ENCODE data around the gene MBTD1. TPM values are rescaled to one million over a fixed set of nuclear protein-coding genes. Genes with fewer than 3 reads are reported as not detected.
"Not testable (repeated sequence)": the region's sequence is repeated elsewhere in the genome, so short reads cannot be mapped to it uniquely, and the experiment has no call there.

MBTD1 gene
- 10 to 100 TPM; 20.9 to 26.7 (median 24.0) TPM for total RNA-seq

DNA sequence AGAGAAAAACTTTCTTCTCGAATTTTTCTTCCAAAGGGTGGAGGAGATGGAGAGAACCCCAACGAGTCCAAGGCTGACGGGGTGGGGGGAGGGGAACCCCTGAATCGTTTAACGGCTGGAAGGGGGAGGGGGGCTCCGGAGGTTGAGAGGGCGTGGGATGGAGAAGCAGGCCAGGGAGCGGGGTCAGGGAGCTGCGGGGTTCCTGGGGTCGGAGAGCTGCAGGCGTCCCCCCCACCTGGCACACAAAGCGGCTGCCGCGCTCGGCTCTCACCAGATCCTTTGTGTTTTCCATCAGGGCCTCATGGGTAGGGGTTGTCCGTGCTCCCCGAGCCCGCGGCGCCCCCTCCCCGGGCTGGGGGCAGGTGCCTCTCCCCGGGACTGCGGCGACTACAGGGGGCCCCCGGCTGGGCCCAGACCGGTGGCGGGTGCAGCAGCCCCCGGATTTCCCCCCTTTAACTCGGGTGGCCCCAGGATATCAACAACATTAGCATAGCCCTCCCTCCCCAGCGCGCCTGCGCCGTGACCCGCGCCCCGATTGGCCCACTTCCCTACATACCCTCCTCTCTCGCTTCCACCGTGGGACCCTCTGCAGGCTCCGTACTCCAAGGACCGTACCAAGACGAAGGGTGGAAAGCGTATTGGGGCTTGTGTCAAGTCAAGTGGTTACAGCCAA, at the start of gene MBTD1:
Gene MBTD1 (minus strand): TSS at position 486 of the 673 bp plus-strand sequence. CDS start 34,888 bp downstream, outside the sequence.
- peak; percentile 96 to 99 for DNase-seq (ENCODE audit: low spot score in 2 of 2)
- peak within 1 kb of the TSS; percentile 87 for H3K4me3 ChIP-seq (ENCODE audit: low read depth, poor library complexity, severe bottlenecking)
- 0 to 2% methylated on average over 36 to 41 of the region's 42 CpGs for WGBS, 2 donors
- no peak for TF ChIP-seq POLR2A (IDR thresholded peaks at IDR 0.05)
- no peak for TF ChIP-seq CTCF (IDR thresholded peaks at IDR 0.05)
- intact Hi-C loops (cut with DNase I; ENCODE audit: low total_unique reads): no loop called here

- intact Hi-C loops (cut with DNase I; ENCODE audit: low total_unique reads): no loop called here
- WGBS, 2 donors: 93% methylated on average over 9 of the region's 9 CpGs
- no peak for TF ChIP-seq CTCF (IDR thresholded peaks at IDR 0.05)
- no peak for TF ChIP-seq POLR2A (IDR thresholded peaks at IDR 0.05)
- H3K4me3 ChIP-seq (ENCODE audit: low read depth, poor library complexity, severe bottlenecking): no peak overlapping the region
- DNase-seq (ENCODE audit: low spot score in 2 of 2): no peak
Measured at GRCh38 chr17:51305182-51305581, 45.3 kb upstream of the MBTD1 start.

GRCh38 chr17:51299859-51300258, 40.0 kb upstream of the MBTD1 start:
- H3K4me3 ChIP-seq (ENCODE audit: low read depth, poor library complexity, severe bottlenecking): no peak overlapping the region
- 87 to 93% methylated on average over 4 of the region's 4 CpGs for WGBS, 2 donors

DNA sequence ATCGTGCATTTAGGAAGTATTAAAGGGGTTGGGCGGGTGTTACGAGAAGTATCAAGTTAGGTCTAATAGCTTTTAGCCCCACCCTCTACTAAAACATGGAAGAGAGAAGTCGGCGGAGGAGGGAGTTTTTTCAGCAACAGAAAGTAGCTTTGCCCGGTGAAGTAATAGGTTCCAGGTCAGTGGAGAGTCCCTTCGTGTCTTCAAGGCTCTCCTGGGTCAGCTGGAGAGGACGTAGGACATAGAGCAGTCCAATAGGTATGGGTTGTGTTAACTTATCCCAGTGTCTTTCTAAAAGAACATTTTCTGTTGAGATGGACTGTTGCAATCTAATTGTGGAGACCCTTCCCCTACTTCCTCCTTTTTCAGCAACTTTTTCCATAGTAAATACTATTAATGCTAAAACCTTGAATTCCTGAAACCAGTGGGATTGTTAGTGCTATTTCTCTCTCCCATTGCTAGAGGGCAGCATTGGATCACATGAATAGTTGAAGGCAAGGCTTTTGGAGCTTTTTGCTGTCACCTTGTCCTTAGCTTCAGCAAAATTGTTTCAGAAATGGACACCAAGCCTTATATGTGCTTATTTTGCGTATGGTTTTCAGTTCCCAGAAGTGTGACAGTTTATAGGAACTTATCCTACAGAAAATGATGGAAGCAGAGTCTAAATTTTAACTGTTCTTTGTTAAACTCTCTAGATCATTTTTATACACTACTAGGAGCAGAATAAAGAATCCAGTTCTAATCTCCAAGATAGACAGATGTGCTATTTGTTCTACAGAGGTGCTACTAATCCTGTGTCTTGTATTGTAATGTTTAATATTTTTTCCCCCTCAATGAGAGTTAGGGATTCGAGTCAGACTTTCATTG, 38.9 kb upstream of the MBTD1 start:
- no peak overlapping the region for H3K4me3 ChIP-seq (ENCODE audit: low read depth, poor library complexity, severe bottlenecking)
- no peak for DNase-seq (ENCODE audit: low spot score in 2 of 2)
- no peak for TF ChIP-seq POLR2A (IDR thresholded peaks at IDR 0.05)
- no peak for TF ChIP-seq CTCF (IDR thresholded peaks at IDR 0.05)
- WGBS, 2 donors: 62 to 71% methylated on average over 10 of the region's 10 CpGs
- intact Hi-C loops (cut with DNase I; ENCODE audit: low total_unique reads): no loop called here

More at GRCh38 chr17:51299859-51300258, 40.0 kb upstream of the MBTD1 start:
- TF ChIP-seq POLR2A (IDR thresholded peaks at IDR 0.05) (no peak), CTCF (IDR thresholded peaks at IDR 0.05) (no peak)
- intact Hi-C loops (cut with DNase I; ENCODE audit: low total_unique reads): no loop called here
- no peak for DNase-seq (ENCODE audit: low spot score in 2 of 2)

DNA sequence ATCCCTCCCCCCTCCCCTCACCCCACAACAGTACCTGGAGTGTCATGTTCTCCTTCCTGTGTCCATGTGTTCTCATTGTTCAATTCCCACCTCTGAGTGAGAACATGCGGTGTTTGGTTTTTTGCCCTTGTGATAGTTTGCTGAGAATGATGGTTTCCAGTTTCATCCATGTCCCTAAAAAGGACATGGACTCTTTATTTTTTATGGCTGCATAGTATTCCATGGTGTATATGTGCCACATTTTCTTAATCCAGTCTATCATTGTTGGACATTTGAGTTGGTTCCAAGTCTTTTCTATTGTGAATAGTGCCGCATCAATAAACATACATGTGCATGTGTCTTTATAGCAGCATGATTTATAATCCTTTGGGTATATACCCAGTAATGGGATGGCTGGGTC, 34.5 kb upstream of the MBTD1 start:
- 100% methylated on average over 2 of the region's 2 CpGs for whole genome bisulfite sequencing, 2 donors
- DNase-seq (ENCODE audit: low spot score in 2 of 2); H3K4me3 ChIP-seq (ENCODE audit: low read depth, poor library complexity, severe bottlenecking); intact Hi-C loops (cut with DNase I; ENCODE audit: low total_unique reads): not testable (repeated sequence)

- H3K4me3 ChIP-seq (ENCODE audit: low read depth, poor library complexity, severe bottlenecking): no peak overlapping the region
- no peak for DNase-seq (ENCODE audit: low spot score in 2 of 2)
- WGBS, 2 donors: 79 to 91% methylated on average over 2 of the region's 2 CpGs
- TF ChIP-seq POLR2A (IDR thresholded peaks at IDR 0.05) (no peak), CTCF (IDR thresholded peaks at IDR 0.05) (no peak)
- intact Hi-C loops (cut with DNase I; ENCODE audit: low total_unique reads): no loop called here
Measured at GRCh38 chr17:51289696-51290111, 29.9 kb upstream of the MBTD1 start.
